PC-3 (cell line): Measurements from ENCODE around the gene NEGR1. TPM values are rescaled to one million over a fixed set of nuclear protein-coding genes. Genes with fewer than 3 reads are reported as not detected.
A peak's percentile ranks its signal among the peaks of the same experiment; 100 is the strongest.

Experiments
- ATAC-seq: fragments of 200-7000 bp; cut with Tn5 transposase; 2 replicates; pipeline ENCODE4 v1.9.1; 2020; ENCODE audit warnings: mild to moderate bottlenecking, moderate library complexity
- BruUV-seq: library from RNA; stranded (reverse); fragments of 400-500 nt; replicated peaks from 2 replicates; lab custom pipeline; 2021; lab: Mats Ljungman, UMichigan
- CTCF ChIA-PET: fragments of 300-600 bp; sonication (Branson Sonifier 250); formaldehyde crosslinking; loops from one replicate; lab custom pipeline; 2022; ENCODE audit warnings: antibody characterized with exemption; lab: Charles Lee
- POLR2A ChIA-PET: fragments of 300-600 bp; sonication (Branson Sonifier 250); formaldehyde crosslinking; loops from one replicate; lab custom pipeline; 2022; ENCODE audit warnings: antibody characterized with exemption; ENCODE audit not compliant: unreplicated experiment; lab: Charles Lee
- DNase-seq: peaks from one replicate; pipeline ENCODE4 v3.0.0-alpha.2; 2015
- H2AFZ ChIP-seq: fragments of 300-600 bp; sonication (generic); 2 replicates; pipeline ENCODE4 v1.6.0; 2016; ENCODE audit warnings: antibody characterized with exemption, low read length
- H3F3A ChIP-seq: fragments of 300-600 bp; sonication (generic); one replicate; pipeline ENCODE4 v1.6.0; 2017; ENCODE audit warnings: antibody characterized with exemption, low read length, control low read depth, mild to moderate bottlenecking; ENCODE audit not compliant: unreplicated experiment
- H3K27ac ChIP-seq: fragments of 300-600 bp; sonication (generic); 2 replicates; pipeline ENCODE4 v1.5.1; 2016; ENCODE audit warnings: mild to moderate bottlenecking, low read length
- H3K27me3 ChIP-seq: fragments of 300-600 bp; sonication (generic); 2 replicates; pipeline ENCODE4 v1.6.1; 2016; ENCODE audit warnings: low read length, mixed read lengths
- H3K36me3 ChIP-seq: fragments of 300-600 bp; sonication (generic); 2 replicates; pipeline ENCODE4 v1.6.1; 2016; ENCODE audit warnings: low read depth, mixed run types, low read length, mixed read lengths
- H3K4me1 ChIP-seq: fragments of 300-600 bp; sonication (generic); 2 replicates; pipeline ENCODE4 v1.5.1; 2016; ENCODE audit warnings: low read length; ENCODE audit not compliant: insufficient read depth
- H3K4me2 ChIP-seq: fragments of 300-600 bp; sonication (generic); 2 replicates; pipeline ENCODE4 v1.6.0; 2016; ENCODE audit warnings: low read length
- H3K4me3 ChIP-seq: fragments of 300-600 bp; sonication (generic); 2 replicates; pipeline ENCODE4 v1.5.1; 2016; ENCODE audit warnings: mild to moderate bottlenecking, low read length, mixed read lengths
- H3K79me2 ChIP-seq: fragments of 300-600 bp; sonication (generic); 2 replicates; pipeline ENCODE4 v1.6.1; 2017; ENCODE audit warnings: low read length, mixed read lengths
- H3K9ac ChIP-seq: fragments of 300-600 bp; sonication (generic); 2 replicates; pipeline ENCODE4 v1.6.0; 2016; ENCODE audit warnings: mild to moderate bottlenecking, low read length
- H3K9me2 ChIP-seq: fragments of 300-600 bp; sonication (generic); replicated peaks from 2 replicates; pipeline ENCODE4 v1.6.1; 2016; ENCODE audit warnings: mixed run types, low read length, mixed read lengths
- H3K9me3 ChIP-seq: fragments of 300-600 bp; sonication (generic); 2 replicates; pipeline ENCODE4 v1.6.1; 2016; ENCODE audit warnings: low read length, mixed read lengths
- H4K20me1 ChIP-seq: fragments of 300-600 bp; sonication (generic); 2 replicates; pipeline ENCODE4 v1.6.1; 2016; ENCODE audit warnings: low read length, mixed read lengths
- EZH2 ChIP-seq: fragments of 300-600 bp; sonication (generic); IDR thresholded peaks from one replicate; pipeline ENCODE4 v1.6.1; 2017; ENCODE audit warnings: antibody characterized with exemption, mild to moderate bottlenecking, low read length; ENCODE audit not compliant: unreplicated experiment
- EZH2phosphoT487 ChIP-seq: fragments of 300-600 bp; sonication (generic); IDR thresholded peaks from 2 replicates; pipeline ENCODE4 v1.6.1; 2018; ENCODE audit warnings: mild to moderate bottlenecking, antibody characterized with exemption, low read length, borderline replicate concordance
- intact Hi-C: fragments of 100-400 bp; cut with micrococcal nuclease; formaldehyde crosslinking; loops from 2 replicates; pipeline ENCODE4 v1.9.0; 2023
- total RNA-seq: library from RNA; depleted of rRNA; stranded (reverse); fragments of >200 nt; gene quantifications from 2 replicates; pipeline ENCODE4 v1.2.3, GENCODE V29; 2014
- TF ChIP-seq, protein P1 (sequence below): fragments of 300-600 bp; sonication (generic); conservative IDR thresholded peaks from 2 replicates; pipeline ENCODE4 v1.5.1; 2017; ENCODE audit warnings: antibody characterized with exemption, low read depth, mild to moderate bottlenecking, low read length

The NEGR1 gene
- total RNA-seq, 1 experiment from 2014 or later, result 3.4 TPM

DNA sequence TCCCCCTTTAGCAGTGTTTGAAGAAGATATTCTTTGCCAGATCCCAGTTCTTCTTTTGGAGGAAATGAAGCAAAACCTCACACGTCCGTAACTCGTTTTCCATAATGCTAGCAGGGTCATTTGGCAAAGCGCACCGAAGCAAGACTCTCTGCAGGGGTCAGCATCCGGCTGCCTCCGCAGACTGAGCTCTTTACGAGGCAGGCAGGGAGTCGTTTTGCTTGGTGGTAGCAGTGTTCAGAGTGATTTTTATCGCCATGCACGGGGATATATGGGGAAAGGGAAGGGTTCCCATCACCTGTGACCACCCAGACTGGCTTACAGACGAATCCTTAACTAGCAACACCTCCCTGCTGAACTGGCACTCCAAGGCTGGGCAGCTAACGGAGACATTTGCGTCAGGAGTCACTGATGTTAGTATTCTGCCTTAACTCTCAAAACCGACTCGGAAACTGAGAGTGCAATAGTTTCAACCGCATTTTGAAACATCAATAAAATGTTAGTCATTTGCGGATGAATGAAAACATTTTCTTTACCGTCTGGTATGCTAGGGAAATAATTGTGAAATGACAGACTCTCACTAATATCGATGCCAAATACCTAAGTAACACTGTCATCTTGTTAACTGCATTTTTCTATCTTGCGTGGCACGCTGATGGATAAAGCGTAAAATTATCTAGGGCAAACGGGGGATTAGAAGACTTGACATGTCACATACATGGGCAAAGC, 2.2 kb upstream of the NEGR1 start:
- peak overlapping the region; percentile 95 for H3K4me3 ChIP-seq

DNA sequence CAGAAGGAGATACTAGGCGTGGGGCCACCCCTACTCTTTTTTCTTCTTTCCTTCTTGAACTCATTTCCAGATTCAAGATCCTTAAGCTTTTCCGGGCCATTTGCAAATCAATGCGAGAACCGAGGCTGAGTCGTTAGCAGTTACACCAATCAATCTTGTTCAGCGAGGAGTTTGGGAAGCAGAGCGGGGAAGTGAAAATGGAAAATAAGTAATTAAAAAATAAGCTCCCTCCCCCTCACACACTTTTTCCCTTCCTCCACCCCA, 1.7 kb upstream of the NEGR1 start:
- H3K4me2 ChIP-seq, result peak overlapping the region; percentile 90
- H3K27me3 ChIP-seq, result no peaks in the 10 kb centered on the region
- TF ChIP-seq, protein P1, sequence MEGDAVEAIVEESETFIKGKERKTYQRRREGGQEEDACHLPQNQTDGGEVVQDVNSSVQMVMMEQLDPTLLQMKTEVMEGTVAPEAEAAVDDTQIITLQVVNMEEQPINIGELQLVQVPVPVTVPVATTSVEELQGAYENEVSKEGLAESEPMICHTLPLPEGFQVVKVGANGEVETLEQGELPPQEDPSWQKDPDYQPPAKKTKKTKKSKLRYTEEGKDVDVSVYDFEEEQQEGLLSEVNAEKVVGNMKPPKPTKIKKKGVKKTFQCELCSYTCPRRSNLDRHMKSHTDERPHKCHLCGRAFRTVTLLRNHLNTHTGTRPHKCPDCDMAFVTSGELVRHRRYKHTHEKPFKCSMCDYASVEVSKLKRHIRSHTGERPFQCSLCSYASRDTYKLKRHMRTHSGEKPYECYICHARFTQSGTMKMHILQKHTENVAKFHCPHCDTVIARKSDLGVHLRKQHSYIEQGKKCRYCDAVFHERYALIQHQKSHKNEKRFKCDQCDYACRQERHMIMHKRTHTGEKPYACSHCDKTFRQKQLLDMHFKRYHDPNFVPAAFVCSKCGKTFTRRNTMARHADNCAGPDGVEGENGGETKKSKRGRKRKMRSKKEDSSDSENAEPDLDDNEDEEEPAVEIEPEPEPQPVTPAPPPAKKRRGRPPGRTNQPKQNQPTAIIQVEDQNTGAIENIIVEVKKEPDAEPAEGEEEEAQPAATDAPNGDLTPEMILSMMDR, result no peak
- no peak for TF ChIP-seq EZH2
- TF ChIP-seq EZH2phosphoT487, result no peak
- TSS peak; percentile 82 for BruUV-seq
- ChIA-PET POLR2A (interaction anchor here (0.6 to 1.2 kb wide), 2 partner anchors 54 to 138 kb away, joined by 3 to 4 read pairs; no protein-coding TSS in a partner anchor), CTCF (no interaction called here)
- H4K20me1 ChIP-seq, result no peaks in the 10 kb centered on the region
- peaks cover 5% of the 10 kb centered on the region for H3F3A ChIP-seq
- peak overlapping the region; percentile 76 for H3K9ac ChIP-seq
- peaks cover 28% of the 10 kb centered on the region for H3K79me2 ChIP-seq
- no peaks in the 10 kb centered on the region for H3K36me3 ChIP-seq
- H3K4me1 ChIP-seq, result peaks cover 44% of the 10 kb centered on the region
- intact Hi-C loops, result loop anchor here (1.0 to 10.0 kb wide), 9 partner anchors 219 to 1197 kb away; no protein-coding TSS in a partner anchor
- ATAC-seq (no peak), DNase-seq (no peak)
- no peaks in the 10 kb centered on the region for H3K9me3 ChIP-seq
- peak overlapping the region; percentile 98 for H2AFZ ChIP-seq
- peak overlapping the region; percentile 83 for H3K27ac ChIP-seq
- H3K9me2 ChIP-seq, result no peaks in the 10 kb centered on the region
- H3K4me3 ChIP-seq, result peak overlapping the region; percentile 95

More for the DNA sequence above, 2.2 kb upstream of the NEGR1 start:
- H3K9ac ChIP-seq, result peak overlapping the region; percentile 76
- H2AFZ ChIP-seq, result peak overlapping the region; percentile 98
- POLR2A ChIA-PET, result interaction anchor here (0.5 to 1.2 kb wide), 5 partner anchors 18 to 150 kb away, joined by 3 to 9 read pairs (median 4); no protein-coding TSS in a partner anchor
- no peaks in the 10 kb centered on the region for H3K36me3 ChIP-seq
- TSS peak; percentile 63 for BruUV-seq
- no peaks in the 10 kb centered on the region for H3K9me3 ChIP-seq
- peaks cover 39% of the 10 kb centered on the region for H3K4me1 ChIP-seq
- no peaks in the 10 kb centered on the region for H3K9me2 ChIP-seq
- ATAC-seq, result peak; percentile 21
- H4K20me1 ChIP-seq, result no peaks in the 10 kb centered on the region
- CTCF ChIA-PET, result no interaction called here
- TF ChIP-seq EZH2phosphoT487 (no peak), EZH2 (no peak)
- TF ChIP-seq, protein P1, result 0 out of 2 replicates have a peak, but pooled peaks have one; percentile 23
- no peaks in the 10 kb centered on the region for H3K27me3 ChIP-seq
- intact Hi-C loops, result loop anchor here (1.0 to 10.0 kb wide), 11 partner anchors 54 to 1197 kb away; no protein-coding TSS in a partner anchor
- peaks cover 23% of the 10 kb centered on the region for H3K79me2 ChIP-seq
- H3F3A ChIP-seq, result peaks cover 5% of the 10 kb centered on the region
- peak overlapping the region; percentile 90 for H3K4me2 ChIP-seq
- H3K27ac ChIP-seq, result peak overlapping the region; percentile 83
- peak; percentile 97 for DNase-seq
